Activated naive CD4-positive, alpha-beta T cell treated with anti-CD3 and anti-CD28 coated beads, Interleukin-2, amount 50 U/mL, for 16 hours (primary cell): Measurements from ENCODE around the gene LEFTY1.
A peak's percentile ranks its signal among the peaks of the same experiment; 100 is the strongest.
"Not testable (repeated sequence)": the region's sequence is repeated elsewhere in the genome, so short reads cannot be mapped to it uniquely, and the experiment has no call there.

Experiments used
- DNase-seq: peaks from one replicate; pipeline ENCODE4 v3.0.0-alpha.2; 2020

LEFTY1 gene, protein sequence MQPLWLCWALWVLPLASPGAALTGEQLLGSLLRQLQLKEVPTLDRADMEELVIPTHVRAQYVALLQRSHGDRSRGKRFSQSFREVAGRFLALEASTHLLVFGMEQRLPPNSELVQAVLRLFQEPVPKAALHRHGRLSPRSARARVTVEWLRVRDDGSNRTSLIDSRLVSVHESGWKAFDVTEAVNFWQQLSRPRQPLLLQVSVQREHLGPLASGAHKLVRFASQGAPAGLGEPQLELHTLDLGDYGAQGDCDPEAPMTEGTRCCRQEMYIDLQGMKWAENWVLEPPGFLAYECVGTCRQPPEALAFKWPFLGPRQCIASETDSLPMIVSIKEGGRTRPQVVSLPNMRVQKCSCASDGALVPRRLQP

DNA sequence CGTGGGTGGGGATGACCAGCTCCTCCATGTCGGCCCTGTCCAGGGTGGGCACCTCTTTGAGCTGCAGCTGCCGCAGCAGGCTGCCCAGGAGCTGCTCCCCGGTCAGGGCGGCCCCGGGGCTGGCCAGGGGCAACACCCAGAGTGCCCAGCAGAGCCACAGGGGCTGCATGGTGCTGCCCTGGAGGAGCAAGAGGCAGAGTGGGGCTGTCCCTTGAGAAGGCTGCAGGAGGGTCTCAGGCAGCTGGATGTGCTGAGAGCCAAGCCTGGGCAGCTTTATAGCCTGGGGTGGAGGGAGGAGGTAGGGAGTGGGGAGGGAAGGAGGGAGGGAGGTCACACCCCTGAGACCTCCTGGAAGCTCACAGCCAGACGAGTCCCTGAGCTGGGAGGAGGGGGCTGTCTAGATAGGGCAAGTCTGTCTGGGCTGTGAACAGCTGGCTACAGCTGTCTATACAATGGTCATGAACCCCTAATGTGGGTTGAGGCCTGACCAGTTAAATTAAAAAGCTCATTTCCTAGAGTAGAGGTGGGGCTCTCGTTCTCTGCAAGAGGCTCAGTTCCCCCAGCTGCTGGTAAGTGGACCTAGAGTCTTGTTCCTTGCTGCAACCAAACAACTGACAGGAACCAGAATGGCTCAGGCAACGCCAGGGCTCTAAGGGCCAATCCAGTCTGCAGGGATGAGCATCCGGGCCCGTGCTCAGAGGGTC, at the start of gene LEFTY1:
LEFTY1 (minus strand) TSS at position 249 of the 704 bp plus-strand sequence; CDS start at position 169, 80 bp downstream.
- no peak for DNase-seq

- DNase-seq, result no peak
These were observed 48.4 kb upstream of the LEFTY1 start for GRCh38 chr1:225937048-225937968.

DNA sequence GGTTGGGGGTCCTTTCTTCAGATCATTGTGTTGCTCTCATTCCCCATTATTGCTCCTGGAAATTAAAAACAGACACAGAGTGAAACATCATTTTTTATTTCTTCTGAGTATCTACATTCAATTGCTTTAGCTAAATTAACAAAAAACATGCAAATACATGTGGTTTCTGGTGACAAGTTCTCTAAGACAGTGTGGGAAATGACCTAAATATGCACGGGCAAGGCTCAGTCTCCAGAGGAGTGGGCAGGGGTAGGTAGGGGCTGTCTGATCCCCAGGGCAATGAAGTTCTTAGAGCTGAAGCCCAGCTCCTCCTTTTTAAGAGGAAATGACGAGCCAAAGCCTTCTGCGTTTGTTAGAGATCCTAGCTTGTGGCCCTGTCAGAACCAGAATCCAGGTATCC, 47.6 kb upstream of the LEFTY1 start:
- no peak for DNase-seq

- DNase-seq, result not testable (repeated sequence)
These were observed 47.1 kb upstream of the LEFTY1 start for GRCh38 chr1:225936086-225936485.

DNA sequence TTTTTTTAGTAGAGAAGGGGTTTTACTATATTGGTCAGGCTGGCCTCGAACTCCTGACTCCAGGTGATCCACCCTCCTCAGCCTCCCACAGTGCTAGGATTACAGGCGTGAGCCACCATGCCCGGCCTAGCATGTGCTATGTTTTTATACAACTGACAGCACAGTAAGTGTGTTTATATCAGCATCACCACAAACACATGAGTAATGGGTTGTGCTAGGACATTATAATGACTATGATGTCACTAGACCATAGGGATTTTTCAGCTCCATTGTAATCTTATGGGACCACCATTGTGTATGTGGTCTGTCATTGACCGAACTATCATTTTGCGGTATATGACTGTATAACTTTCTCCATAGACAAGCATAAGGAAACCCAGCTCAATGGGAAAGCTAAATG, 45.8 kb upstream of the LEFTY1 start:
- no peak for DNase-seq

DNA sequence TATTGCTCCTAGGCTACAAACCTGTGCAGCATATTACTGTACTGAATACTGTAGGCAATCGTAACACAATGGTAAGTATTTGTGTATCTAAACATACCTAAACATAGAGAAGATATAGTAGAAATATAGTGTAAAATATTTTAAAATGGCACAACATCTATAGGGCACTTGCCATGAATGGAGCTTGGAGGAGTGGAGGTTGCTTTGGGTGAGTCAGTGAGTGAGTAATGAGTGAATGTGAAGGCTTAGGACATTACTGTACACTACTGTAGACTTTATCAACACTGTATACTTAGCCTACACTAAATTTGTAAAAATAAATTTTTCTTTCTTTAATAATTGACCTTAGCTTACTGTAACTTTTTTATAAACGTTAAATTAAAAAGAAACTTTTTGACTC, 44.1 kb upstream of the LEFTY1 start:
- DNase-seq, result no peak

- no peak for DNase-seq
These were observed 42.6 kb upstream of the LEFTY1 start for GRCh38 chr1:225931270-225932136.

DNA sequence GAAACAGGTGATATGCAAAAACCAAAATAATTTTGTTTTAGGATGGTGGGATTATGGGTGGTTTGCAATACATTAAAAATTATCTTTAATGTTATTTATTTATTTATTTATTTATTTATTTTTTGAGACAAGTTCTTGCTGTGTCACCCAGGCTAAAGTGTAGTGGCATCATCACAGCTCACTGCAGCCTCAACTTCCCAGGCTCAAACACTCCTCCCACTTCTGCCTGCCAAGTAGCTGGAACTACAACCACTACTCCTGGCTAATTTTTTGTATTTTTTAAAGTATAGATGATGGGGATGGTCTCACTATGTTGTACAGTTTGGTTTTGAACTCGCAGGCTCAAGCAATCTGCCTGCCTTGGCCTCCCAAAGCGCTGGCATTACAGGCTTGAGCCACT, 41.6 kb upstream of the LEFTY1 start:
- DNase-seq, result no peak

GRCh38 chr1:225929462-225929861, 40.5 kb upstream of the LEFTY1 start:
- DNase-seq, result not testable (repeated sequence)

GRCh38 chr1:225928186-225929175, 39.5 kb upstream of the LEFTY1 start:
- DNase-seq, result no peak

GRCh38 chr1:225926551-225927113, 37.7 kb upstream of the LEFTY1 start:
- no peak for DNase-seq

DNA sequence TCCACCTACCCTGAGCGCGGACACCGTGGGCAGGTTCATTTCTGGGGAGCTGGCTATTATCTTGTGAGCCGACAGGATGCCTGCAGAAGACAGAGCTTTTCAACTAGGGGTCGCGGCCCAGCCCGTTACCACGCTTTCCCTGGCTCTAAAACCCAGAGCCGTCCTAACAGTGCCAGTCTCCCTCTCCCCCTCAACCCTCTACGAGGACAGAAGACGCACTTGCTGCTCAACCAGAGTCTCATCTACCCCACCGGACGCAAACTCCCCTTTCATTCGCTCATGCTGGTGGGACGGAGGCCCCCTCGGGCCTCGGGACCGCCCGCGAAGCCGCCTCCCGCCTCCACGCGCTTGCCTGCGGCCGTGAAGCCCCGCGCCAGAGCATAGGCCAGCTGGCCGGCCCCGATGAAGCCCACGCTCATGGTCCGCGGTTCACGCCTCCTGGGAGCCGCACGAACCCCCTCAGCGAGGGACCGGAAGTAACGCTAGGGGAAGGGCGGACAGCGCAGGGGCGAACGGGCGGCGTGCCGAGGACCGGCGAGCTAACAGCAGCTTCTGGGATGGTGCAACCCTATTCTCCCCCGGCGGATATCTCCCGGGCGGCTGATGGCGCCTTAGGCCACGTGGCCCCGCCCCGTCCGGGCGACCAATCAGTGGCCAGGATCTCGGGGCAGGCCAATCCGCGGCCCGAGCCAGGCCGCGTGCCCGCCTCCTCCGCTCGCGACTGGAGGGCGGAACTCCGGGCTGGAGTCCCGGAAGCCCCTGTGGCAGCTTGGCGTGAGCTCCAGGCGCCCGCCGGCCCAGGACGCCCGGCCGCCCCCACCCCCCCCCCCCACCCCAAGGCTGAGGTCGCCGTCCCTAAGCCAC, 35.0 kb upstream of the LEFTY1 start, which contains the start of gene PYCR2:
PYCR2 (minus strand) TSS at position 559 of the 864 bp plus-strand sequence; CDS start at position 419, 140 bp downstream.
- peak; percentile 95 for DNase-seq

DNA sequence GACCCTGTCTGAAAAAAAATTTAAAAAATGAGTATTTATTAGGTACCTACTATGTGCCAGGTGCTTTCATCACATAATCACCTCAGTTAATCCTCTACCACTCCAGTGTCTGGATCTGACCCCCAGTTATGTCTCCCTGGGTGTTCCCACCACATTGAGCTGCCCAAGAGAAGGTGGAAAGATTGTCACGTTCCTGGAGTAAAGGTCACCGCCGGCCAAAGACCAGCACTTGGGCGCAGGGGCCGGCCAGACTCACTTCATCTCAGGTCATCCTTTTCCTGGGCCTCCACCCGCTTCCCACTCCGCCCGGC, 34.4 kb upstream of the LEFTY1 start:
- DNase-seq, result no peak

GRCh38 chr1:225921734-225922709, 33.1 kb upstream of the LEFTY1 start:
- no peak for DNase-seq

DNA sequence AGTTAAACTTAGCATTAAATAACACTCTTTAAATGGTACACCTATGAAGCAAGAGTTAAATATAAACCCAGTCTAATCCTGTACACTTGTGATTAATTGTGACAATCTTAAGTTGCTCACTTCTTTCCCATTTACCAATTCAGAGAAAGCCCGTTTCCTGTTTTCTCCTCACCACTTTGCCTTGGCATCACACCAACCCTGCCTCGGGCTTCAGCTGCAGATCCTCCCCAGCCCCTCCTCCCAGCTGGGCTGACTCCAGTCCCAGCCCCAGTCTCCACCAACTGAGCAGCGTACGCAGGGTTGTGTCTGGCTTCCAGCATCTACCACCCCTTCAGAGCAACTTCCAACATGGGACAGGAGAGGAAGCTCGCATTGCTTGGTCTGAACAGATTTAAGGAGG, 31.0 kb upstream of the LEFTY1 start:
- no peak for DNase-seq

DNA sequence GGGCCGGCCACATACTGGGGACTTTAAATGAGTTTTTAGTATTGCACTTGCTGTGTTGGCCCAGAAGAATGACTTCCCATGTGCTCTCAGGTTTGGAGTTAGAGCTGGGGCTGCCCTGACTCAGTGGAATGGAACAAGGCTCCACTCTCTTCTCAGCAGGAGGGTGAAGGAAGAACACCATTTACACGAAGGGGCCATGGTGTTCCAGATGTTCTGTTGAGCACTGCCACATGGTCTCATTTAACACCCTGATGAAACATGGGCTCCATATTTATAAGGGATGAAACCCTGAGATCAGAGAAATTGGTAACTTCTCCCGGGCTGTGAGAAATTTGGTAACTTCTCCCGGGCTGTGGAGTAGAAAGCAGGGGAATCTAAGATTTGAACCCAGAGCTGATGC, 29.3 kb upstream of the LEFTY1 start:
- no peak for DNase-seq

DNA sequence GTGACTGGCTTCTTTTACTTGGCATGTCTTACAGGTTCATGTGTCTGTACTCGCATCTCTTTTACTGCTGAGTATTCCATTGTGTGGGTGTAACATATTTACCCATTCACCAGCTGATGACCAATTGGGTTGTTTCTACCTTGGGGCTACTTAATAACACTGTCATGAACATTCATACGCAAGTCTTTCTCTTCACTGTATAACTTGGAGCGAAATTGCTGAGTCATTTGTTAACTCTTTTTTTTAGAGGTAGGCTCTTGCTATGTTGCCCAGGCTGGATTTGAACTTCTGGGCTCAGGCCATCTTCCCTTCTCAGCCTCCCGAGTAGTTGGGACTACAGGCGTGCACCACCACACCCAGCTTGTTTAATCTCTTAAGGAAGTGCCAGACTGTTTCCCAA, 28.6 kb upstream of the LEFTY1 start:
- no peak for DNase-seq

- DNase-seq, result no peak
These were observed 28.2 kb upstream of the LEFTY1 start for GRCh38 chr1:225917101-225917500.
